A204.1 (cell line): ENCODE measurements around the gene LPAR5.
"Not testable (repeated sequence)": the region's sequence is repeated elsewhere in the genome, so short reads cannot be mapped to it uniquely, and the experiment has no call there.

Experiments
- FAIRE-seq: peaks from 2 replicates; lab custom pipeline; 2012; peaks lifted over from hg19 to GRCh38; lab: Jason Lieb, UNC

LPAR5 gene

DNA sequence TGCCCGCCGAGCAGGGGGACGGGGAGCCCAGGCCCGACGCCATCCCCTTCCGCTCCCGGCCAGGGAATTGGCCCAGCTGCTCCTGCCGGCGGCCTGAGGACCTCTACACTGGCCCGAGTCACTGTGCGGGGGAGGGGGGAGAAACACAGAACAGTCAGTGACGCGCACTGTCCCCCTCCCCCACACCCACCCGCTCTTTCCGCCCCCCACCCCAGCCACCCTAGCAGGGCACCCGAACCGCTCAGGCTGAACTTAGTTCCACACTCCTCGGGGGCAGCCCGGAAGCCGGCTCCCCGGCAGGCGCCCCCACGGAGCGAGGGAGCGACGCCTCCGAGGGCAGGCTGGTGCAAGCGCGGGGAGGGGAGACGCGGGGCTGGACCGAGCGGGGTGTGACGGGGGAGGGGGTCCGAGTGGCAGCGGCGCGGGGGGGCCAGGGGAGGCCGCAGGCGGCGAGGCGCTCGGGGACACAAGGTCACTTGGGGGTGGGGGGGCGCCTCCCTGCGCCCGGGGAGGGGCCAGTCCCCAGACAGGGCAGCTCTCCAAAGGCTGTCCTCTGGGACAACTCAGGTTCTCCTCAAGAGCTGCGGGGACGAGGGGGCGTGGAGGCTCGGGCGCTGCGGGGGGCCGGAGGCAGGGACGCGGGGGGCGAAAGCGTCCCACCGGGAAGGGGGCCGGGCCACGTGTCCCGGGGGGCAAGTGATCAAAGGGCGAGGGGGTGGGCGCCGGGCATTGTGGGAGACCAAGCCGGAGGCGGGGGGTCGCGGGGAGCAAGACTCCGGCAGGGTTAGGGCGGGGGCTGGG lies 29.2 kb downstream of the LPAR5 start:
- FAIRE-seq, result no peak

DNA sequence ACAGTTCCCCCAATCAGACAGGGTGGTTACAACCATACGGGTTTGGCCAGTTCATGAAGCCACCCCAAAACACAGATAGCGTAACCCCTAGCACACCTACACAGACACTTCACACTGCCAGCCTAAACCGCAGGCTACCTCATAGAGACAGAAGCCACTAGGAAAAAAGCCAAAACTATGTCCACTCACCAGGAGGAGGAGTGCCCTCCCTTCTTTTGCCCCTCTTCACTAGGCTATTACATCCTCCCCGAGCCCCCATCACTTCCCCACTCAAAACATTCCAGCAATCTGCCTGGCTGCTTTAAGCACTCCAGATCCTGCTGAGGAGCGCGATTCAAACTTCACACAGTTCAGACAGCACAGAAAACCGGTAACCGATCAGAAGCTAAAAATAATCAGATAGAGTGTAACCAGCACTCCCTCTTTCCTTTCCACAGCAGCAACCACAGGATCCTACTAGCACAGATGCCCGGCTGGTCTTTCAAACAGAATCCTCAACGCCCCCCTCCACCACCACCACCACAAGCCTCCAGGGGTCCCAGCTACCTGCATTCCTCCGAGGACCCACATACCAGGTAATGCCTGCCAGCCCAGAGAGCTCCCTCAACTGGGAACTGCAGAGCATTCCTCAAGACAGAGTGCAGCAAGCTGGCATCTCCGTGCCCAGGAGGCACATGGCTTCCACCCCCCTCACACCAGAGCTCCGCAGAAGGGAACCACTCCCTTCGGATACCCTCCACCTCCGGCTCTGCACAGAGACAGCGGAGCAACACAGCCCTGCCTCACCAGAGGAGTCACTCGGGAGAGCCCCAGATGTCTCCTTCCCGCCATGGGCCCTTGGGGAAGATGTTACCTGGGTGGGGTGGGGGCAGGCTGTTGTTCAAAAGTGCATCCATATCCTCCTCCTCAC lies 30.1 kb downstream of the LPAR5 start:
- no peak for FAIRE-seq

DNA sequence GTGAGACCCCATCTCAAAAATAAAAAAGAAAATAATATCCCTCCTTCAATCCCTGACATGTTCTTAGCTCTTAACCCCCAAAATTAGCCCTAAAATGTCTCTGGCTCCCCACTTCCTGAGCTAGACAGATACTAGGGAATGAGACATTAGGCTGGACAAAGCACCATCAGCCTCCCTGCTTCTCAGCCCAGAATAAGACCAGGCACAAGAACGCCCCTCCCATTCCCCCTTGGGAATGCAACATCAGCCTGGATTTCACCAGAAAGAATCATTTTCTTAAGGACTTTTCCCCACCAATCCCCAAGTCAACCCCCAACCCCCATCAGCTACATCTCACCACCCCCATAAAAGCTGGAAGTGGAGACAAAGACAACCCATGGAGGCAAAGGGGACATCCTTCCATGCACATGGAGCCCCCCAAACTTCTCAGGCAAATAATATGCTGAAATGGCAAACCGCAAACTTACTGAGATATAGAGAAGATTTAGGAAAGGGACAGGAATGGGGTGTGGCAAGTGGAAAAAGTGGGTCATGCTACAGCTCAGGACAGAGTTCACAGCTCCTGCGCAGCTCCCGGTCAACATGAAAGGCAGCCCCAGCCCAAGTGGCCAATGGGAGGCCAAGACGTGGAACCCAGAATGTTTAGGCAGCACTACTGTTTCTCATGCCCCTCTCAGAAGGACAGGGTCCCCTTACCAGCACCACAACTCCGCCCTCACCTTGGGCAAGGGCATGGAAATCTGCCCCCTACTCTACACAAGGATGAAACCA lies 31.3 kb downstream of the LPAR5 start:
- FAIRE-seq, result no peak

DNA sequence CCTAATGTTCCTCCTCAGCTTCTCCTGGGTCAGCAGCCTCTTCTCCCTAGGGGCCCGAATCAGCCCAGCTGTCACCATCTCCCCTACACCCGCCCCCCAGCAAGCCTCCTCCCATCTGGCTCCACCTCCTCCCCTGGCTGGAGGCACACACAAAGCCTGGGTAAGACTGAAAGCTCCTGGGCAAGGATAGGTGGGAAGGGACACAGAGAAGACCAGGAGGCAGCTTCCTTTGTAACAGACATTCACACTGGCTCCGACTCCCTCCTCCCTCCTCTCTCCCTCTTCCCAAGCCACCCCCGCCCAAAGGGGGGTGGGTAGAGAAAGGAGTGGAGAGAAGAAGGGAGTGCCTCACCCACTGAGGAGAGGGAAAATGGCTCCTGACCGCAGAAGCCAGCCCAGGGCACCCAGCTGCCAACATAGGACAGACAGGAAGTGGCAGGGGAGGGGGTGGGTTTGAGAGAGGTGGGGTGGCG lies 32.6 kb downstream of the LPAR5 start:
- no peak for FAIRE-seq

DNA sequence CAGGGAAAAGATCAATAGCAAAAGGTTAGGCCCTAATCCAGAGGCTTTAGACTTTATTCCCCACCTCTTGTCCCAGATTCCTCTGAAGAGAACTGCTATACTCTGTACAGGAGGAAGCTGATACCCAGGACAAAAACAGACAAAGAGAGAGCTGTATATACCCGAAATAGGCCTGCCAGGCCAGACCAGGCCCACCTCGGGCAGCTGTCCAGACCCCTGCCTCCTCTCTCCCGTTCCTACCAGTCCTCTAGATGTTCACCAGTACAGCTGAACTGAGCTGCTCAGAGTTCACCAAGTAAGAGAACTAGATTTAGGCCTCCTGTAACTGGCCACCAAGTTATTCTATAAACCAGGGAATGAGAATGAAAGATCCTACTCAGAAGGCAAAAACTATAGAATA lies 33.2 kb downstream of the LPAR5 start:
- FAIRE-seq, result no peak

DNA sequence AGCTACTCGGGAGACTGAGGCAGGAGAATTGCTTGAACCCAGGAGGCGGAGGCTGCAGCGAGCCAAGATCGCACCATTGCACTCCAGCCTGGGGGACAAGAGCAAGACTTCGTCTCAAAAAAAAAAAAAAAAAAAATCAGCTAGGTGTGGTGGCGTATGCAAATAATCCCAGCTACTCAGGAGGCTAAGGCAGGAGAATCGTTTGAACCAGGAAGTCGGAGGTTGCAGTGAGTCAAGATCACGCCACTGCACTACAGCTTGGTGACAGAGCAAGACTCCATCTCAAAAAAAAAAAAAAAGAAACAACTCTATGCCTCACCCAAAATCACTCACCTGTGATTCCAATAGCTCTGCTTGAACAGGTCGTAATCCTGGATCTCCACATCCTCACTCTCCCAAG lies 40.1 kb downstream of the LPAR5 start:
- not testable (repeated sequence) for FAIRE-seq

DNA sequence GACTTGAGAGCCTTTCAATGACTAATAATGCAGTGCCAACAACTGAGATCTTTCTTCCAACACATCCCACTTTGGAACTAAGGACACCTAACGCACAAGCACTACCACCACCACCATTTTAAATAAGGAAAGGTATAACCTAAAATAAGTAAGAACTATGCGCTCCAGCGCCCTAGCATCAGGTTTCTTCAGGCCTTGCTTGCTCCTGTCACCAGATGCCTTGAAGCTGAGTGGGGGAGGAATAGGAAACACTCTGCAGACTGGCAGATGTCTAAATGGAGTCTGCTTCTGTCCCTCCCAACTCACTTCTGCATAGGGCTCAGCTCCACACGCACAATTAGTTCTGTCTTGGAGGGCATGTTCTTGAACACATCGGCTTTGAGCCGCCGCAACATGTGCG lies 43.7 kb downstream of the LPAR5 start:
- FAIRE-seq, result no peak

DNA sequence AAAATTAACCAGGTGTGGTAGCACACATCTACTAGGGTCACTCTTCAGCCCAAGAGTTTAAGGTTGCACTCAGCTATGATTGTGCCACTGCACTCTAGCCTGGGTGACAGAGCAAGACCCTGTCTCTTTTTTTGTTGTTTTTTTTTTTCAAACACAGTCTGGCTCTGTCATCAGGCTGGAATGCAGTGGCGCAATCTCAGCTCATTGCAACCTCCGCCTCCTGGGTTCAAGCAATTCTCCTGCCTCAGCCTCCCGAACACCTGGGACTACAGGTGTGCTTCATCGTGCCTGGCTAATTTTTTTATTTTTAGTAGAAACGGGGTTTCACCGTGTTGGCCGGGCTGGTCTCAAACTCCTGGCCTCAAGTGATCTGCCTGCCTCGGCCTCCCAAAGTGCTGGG lies 49.2 kb downstream of the LPAR5 start:
- not testable (repeated sequence) for FAIRE-seq

DNA sequence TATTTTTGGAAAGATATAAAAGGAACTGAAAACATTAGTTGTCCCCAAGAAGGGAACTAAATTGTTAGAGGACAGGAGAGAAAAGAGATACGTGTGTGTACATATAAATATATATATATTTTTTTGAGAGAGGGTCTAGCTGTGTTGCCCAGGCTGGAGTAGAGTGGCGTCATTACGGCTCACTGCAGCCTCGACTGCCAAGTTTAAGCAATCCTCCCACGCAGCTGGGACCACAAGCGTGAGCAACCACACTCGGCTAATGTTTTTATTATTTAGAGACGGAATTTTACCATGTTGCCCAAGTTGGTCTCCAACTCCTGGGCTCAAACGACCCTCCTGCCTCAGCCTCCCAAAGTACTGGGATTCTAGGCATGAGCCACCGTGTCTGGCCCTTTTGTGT lies 51.5 kb downstream of the LPAR5 start:
- no peak for FAIRE-seq

DNA sequence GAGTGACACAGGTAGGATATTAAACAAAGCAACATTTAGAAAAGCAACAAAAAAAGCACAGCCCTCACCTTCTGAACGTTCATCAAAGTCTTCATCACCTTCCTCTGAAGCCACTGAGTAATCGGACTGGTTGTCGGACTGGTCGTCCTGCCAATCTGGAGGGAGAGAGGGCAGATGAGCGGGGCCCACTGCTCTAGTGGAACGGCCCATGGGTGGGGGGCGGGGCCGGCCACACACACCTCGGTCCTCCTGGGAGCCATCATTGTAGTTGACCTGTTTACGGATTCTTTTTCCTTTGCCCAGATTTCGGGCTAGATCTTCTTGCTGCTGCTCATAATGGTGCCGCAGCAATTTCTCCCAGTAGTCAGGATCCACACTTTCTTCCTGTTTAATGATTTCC lies 52.8 kb downstream of the LPAR5 start:
- FAIRE-seq, result no peak

DNA sequence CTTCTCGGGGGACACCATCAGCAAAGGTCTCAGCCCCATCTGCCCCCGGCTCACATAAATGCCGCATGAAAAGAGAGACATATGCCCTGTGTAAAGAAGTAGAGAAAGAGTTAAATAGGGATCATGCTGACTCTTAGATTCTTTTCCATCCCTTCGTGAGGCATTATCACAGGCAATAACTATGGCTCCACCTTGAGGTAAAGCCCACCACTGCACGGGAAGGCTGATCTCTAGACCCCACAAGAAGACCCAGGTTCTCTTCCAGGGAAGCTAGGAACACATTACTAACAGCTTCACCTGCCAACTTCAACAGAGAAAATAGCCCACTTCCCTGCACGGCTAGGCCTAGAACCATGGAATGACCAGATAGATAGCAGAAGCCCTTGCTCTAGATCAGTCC lies 53.6 kb downstream of the LPAR5 start:
- FAIRE-seq, result no peak

DNA sequence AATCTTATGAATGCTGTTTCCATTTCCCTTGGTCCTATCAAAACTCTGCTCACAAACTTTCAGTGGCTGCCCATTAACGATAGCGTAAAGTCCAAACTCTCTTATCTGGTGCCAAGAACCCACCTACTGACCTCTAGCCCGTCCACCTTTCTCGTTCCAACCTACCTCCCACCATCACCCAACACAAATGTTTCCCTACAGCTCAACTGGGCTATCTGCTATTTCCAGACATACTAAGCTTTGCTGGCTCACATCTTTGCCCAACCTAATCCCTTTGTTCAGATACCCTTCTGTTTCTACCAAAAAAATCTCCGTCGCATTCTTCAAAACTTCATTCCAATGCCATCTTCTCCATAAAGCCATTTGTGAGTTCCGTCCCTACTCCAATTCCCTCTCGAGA lies 60.1 kb downstream of the LPAR5 start:
- FAIRE-seq, result no peak

DNA sequence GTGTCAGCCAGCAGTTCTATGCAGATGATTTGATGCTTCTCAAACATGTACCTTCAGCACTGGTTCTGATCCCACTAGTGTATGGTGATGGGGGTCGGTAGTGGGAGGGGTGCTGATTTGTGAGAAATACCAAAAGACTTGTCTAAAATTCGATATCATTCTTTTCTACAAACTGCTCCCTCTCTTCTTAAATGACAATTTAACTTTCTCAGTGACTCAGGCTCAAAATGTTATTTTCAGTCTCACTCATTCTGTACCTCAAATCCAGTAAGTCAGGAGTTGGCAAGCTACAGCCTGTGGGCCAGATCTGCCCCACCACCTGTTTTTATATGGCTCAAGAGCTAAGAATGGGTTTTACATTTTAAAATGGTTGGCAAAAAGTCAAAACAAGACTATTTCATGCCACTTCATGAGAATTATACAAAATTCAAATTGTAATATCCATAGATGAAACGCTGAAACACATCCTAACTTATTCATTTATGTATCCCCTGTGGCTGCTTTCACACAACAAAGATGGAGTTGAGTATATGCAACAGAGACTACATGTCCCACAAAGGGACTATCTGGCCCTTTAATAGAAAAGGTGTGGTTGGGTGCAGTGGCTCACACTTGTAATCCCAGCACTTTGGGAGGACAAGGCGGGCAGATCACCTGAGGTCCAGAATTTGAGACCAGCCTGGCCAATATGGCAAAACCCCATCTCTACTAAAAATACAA lies 61.0 kb downstream of the LPAR5 start:
- FAIRE-seq, result no peak

DNA sequence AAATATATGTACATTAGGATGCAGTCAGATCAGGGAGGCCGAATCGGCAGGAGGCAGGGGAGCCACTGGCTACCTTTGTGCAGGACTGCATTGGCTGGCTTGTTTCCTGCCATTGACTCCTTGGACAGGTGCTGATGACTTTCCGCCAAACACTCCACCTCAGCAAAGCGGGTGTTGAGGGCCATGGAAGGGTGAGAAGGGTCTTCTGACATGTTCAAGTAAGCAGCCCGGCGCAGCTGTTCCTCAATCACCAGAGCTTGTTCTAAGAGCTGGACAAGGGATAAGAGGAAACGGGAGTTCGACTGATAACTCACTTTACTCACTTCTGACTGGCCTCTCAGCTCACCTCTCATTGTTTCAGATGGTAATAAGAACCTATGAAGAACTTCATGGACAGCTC lies 62.8 kb downstream of the LPAR5 start:
- FAIRE-seq, result no peak

DNA sequence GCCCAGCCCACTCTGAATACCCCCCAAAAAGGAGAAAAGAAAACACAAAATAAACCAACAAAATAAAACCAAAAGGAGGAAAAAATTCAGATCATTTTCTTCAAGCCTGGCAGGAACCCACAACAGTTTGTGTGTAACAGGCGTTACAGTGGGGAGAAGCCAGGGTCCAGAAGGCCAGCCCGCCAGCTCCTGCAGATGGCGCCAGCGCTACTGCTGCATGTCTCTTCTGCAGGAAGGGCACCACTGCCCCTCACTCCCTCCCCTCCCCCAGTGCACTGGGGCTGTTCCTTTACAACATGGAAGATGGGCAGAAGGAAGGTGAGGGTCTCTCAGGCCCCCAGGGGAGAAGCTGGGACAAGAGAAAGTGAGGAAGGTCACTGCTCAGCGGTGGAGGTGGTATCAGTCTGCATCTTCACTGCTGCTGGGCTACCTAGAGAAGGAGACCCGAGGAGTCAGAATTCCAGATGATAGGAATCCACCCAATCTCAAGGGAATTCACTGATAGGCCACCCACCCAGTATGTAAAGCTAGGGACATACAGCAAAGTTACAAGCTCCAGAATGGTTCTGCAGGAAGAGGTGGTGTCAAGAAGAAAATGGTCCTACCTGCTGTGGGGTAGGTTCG lies 65.4 kb downstream of the LPAR5 start:
- no peak for FAIRE-seq

DNA sequence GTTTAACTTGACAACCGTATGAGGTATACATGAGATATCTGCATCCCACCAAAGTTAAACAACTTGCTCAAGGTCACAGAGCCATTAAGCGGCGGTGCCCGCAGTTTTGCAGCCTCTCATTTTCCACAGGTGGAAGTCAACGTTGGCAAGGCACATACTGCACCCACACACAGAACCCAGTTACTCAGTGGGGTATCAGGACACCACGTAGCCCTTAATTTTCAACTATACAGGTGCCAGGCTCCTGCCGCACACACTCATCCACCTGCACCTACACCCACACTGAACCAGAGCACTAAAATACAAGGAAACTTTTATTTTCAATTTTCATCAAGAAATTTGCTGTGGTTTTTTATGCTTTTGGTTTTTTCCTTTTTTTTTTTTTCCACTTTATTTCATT lies 66.0 kb downstream of the LPAR5 start:
- no peak for FAIRE-seq

DNA sequence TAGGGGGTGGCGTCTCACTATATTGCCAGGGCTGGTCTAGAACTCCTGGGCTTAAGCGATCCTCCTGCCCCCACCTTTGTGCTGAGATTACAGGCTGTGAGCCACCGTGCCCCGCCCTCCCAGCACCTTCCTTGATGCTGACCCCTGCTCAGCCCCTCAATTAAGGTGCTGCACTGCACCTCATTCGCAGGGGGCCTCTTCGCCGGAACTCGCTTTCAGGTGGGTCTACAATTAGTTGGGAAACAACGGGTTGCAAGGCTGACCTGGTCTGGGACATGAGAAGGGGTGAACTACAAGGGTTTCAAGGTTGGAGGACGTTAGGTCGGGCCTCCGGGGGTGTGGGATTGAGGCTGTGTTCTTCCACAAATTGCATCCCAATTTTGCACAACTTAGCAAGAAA lies 66.4 kb downstream of the LPAR5 start:
- FAIRE-seq, result no peak
